ENCODE results near the gene PTGFRN.

- no peak for TF ChIP-seq CTCF (IDR thresholded peaks at IDR 0.05)
- TF ChIP-seq EZH2phosphoT487 (IDR thresholded peaks at IDR 0.05), result no peak
- no peak for TF ChIP-seq EZH2 (IDR thresholded peaks at IDR 0.05)
These were observed 32.0 kb downstream of the PTGFRN start for GRCh38 chr1:116941670-116942069.
